Glutamatergic neuron (in vitro differentiated cells): ENCODE measurements around the gene ZNF496. TPM values are rescaled to one million over a fixed set of nuclear protein-coding genes. Genes with fewer than 3 reads are reported as not detected.
"Not testable (repeated sequence)": the region's sequence is repeated elsewhere in the genome, so short reads cannot be mapped to it uniquely, and the experiment has no call there.

Experiments used
- DNase-seq: peaks from one replicate; pipeline ENCODE4 v3.0.0; 2022
- H3K27ac Mint-ChIP-seq: one replicate; pipeline ENCODE4 v1.8.0; 2020; ENCODE audit warnings: mild to moderate bottlenecking, mixed read lengths, inconsistent platforms; ENCODE audit not compliant: unreplicated experiment
- H3K27me3 Mint-ChIP-seq: one replicate; pipeline ENCODE4 v1.8.0; 2020; ENCODE audit warnings: mild to moderate bottlenecking, moderate library complexity, mixed read lengths, inconsistent platforms; ENCODE audit not compliant: unreplicated experiment
- H3K36me3 Mint-ChIP-seq: one replicate; pipeline ENCODE4 v1.8.0; 2020; ENCODE audit warnings: mild to moderate bottlenecking, mixed read lengths, inconsistent platforms; ENCODE audit not compliant: unreplicated experiment
- H3K4me1 Mint-ChIP-seq: one replicate; pipeline ENCODE4 v1.8.0; 2020; ENCODE audit warnings: mild to moderate bottlenecking, low read depth, mixed read lengths, inconsistent platforms; ENCODE audit not compliant: unreplicated experiment
- H3K4me3 Mint-ChIP-seq: one replicate; pipeline ENCODE4 v1.8.0; 2020; ENCODE audit warnings: mild to moderate bottlenecking, mixed read lengths, inconsistent platforms; ENCODE audit not compliant: unreplicated experiment
- H3K9me3 Mint-ChIP-seq: one replicate; pipeline ENCODE4 v1.8.0; 2020; ENCODE audit warnings: mild to moderate bottlenecking, moderate library complexity, mixed read lengths, inconsistent platforms; ENCODE audit not compliant: unreplicated experiment
- total RNA-seq: library from RNA; stranded (reverse); fragmentation: NEBNext Ultra II Directional; extraction: Animal tissue kit (Norgen Biotek cat#: 25700); gene quantifications from one replicate; pipeline ENCODE4 v1.2.1, GENCODE V29; 2021; ENCODE audit not compliant: unreplicated experiment
- TF ChIP-seq, protein P1 (sequence below): fragments of 200-600 bp; sonication (generic); IDR thresholded peaks from one replicate; pipeline ENCODE4 v1.5.0; 2021; ENCODE audit not compliant: partially characterized antibody, unreplicated experiment

Gene ZNF496
- total RNA-seq, 1 donor from 2014 or later, result 60.5 TPM

- H3K9me3 Mint-ChIP-seq, result peaks cover 6% of the 10 kb centered on the region
- TF ChIP-seq, protein P1, sequence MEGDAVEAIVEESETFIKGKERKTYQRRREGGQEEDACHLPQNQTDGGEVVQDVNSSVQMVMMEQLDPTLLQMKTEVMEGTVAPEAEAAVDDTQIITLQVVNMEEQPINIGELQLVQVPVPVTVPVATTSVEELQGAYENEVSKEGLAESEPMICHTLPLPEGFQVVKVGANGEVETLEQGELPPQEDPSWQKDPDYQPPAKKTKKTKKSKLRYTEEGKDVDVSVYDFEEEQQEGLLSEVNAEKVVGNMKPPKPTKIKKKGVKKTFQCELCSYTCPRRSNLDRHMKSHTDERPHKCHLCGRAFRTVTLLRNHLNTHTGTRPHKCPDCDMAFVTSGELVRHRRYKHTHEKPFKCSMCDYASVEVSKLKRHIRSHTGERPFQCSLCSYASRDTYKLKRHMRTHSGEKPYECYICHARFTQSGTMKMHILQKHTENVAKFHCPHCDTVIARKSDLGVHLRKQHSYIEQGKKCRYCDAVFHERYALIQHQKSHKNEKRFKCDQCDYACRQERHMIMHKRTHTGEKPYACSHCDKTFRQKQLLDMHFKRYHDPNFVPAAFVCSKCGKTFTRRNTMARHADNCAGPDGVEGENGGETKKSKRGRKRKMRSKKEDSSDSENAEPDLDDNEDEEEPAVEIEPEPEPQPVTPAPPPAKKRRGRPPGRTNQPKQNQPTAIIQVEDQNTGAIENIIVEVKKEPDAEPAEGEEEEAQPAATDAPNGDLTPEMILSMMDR, result no peak
- H3K4me3 Mint-ChIP-seq, result no peak overlapping the region
- H3K27ac Mint-ChIP-seq, result no peak overlapping the region
- H3K27me3 Mint-ChIP-seq, result peaks cover 2% of the 10 kb centered on the region
- no peak for DNase-seq
- H3K36me3 Mint-ChIP-seq, result no peaks in the 10 kb centered on the region
- no peaks in the 10 kb centered on the region for H3K4me1 Mint-ChIP-seq
These were observed 65.6 kb downstream of the ZNF496 start for GRCh38 chr1:247266053-247266452.

DNA sequence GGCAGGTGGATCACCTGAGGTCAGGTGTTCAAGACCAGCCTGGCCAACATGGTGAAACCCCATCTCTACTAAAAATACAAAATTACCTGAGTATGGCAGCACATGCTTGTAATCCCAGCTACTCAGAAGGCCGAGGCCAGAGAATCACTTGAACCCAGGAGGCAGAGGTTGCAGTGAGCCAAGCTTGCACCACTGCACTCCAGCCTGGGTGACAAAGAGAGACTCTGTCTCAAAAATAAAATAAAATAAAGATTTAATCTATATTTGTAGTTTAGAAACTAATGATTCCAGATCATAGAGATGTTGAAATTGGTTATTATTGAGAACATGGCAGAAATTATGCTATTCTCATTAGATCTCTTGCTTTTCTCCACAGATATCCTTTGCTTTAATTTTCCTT, 75.9 kb downstream of the ZNF496 start, which contains the start of gene VN1R5:
TSS of gene VN1R5 (plus strand) at position 301 of the 400 bp plus-strand sequence.
- not testable (repeated sequence) for H3K27me3 Mint-ChIP-seq, H3K36me3 Mint-ChIP-seq, H3K27ac Mint-ChIP-seq, H3K9me3 Mint-ChIP-seq, DNase-seq, H3K4me1 Mint-ChIP-seq, H3K4me3 Mint-ChIP-seq

GRCh38 chr1:247247568-247247967, 84.1 kb downstream of the ZNF496 start:
- H3K27me3 Mint-ChIP-seq, result no peaks in the 10 kb centered on the region
- peaks cover 1% of the 10 kb centered on the region for H3K9me3 Mint-ChIP-seq
- peaks cover 5% of the 10 kb centered on the region for H3K36me3 Mint-ChIP-seq
- no peak overlapping the region for H3K4me3 Mint-ChIP-seq
- DNase-seq, result no peak
- H3K4me1 Mint-ChIP-seq, result no peaks in the 10 kb centered on the region
- no peak overlapping the region for H3K27ac Mint-ChIP-seq
- TF ChIP-seq, protein P1, result no peak

Other genes starting within 250 kb of the ZNF496 start
- 28.5 TPM for gene ZNF669, start 227.5 kb downstream of the ZNF496 start, total RNA-seq
- gene ZNF124, start 159.8 kb downstream of the ZNF496 start, total RNA-seq, result 137 TPM
- not detected for gene VN1R5, start 75.8 kb downstream of the ZNF496 start, total RNA-seq
- gene NLRP3, start 84.3 kb upstream of the ZNF496 start, total RNA-seq, result not detected
- gene OR2B11, start 126.2 kb upstream of the ZNF496 start, total RNA-seq, result not detected
- not detected for gene OR2C3, start 204.6 kb upstream of the ZNF496 start, total RNA-seq
- gene GCSAML, start 217.3 kb upstream of the ZNF496 start, total RNA-seq, result not detected